ENCODE measurements around the gene HLA-DPA1.
"Not testable (repeated sequence)": the region's sequence is repeated elsewhere in the genome, so short reads cannot be mapped to it uniquely, and the experiment has no call there.

HLA-DPA1 gene

GRCh38 chr6:33073431-33073871 is at the start of gene HLA-DPA1:
Gene HLA-DPA1 (minus strand): TSS chr6:33073649.
- DNase-seq = peak; percentile 45

GRCh38 chr6:33123181-33123580 is 49.7 kb upstream of the HLA-DPA1 start:
- no peak for DNase-seq

- DNase-seq = no peak
Observed at GRCh38 chr6:33120001-33120400, 46.6 kb upstream of the HLA-DPA1 start.

GRCh38 chr6:33118525-33119123 is 45.2 kb upstream of the HLA-DPA1 start:
- peak; percentile 69 for DNase-seq

- DNase-seq = no peak
Observed at GRCh38 chr6:33117811-33118277, 44.4 kb upstream of the HLA-DPA1 start.

- DNase-seq = no peak
Observed at GRCh38 chr6:33116841-33117711, 43.6 kb upstream of the HLA-DPA1 start.

GRCh38 chr6:33116417-33116816 is 43.0 kb upstream of the HLA-DPA1 start:
- no peak for DNase-seq

- DNase-seq = no peak
Observed at GRCh38 chr6:33114406-33114805, 41.0 kb upstream of the HLA-DPA1 start.

- no peak for DNase-seq
Observed at GRCh38 chr6:33113755-33114154, 40.3 kb upstream of the HLA-DPA1 start.

GRCh38 chr6:33112148-33112547 is 38.7 kb upstream of the HLA-DPA1 start:
- DNase-seq = peak; percentile 37

- no peak for DNase-seq
Observed at GRCh38 chr6:33108307-33108706, 34.9 kb upstream of the HLA-DPA1 start.

- DNase-seq = no peak
Observed at GRCh38 chr6:33107641-33108040, 34.2 kb upstream of the HLA-DPA1 start.

GRCh38 chr6:33105916-33106871 is 32.7 kb upstream of the HLA-DPA1 start:
- no peak for DNase-seq

- DNase-seq = no peak
Observed at GRCh38 chr6:33105386-33105785, 31.9 kb upstream of the HLA-DPA1 start.

- no peak for DNase-seq
Observed at GRCh38 chr6:33104887-33105286, 31.4 kb upstream of the HLA-DPA1 start.

GRCh38 chr6:33103776-33104175 is 30.3 kb upstream of the HLA-DPA1 start:
- DNase-seq = no peak

GRCh38 chr6:33101121-33101737 is 27.8 kb upstream of the HLA-DPA1 start:
- DNase-seq = not testable (repeated sequence)

GRCh38 chr6:33095681-33096080 is 22.2 kb upstream of the HLA-DPA1 start:
- DNase-seq = no peak

GRCh38 chr6:33093855-33094254 is 20.4 kb upstream of the HLA-DPA1 start:
- DNase-seq = no peak

GRCh38 chr6:33092385-33092784 is 18.9 kb upstream of the HLA-DPA1 start:
- DNase-seq = no peak

GRCh38 chr6:33091957-33092356 is 18.5 kb upstream of the HLA-DPA1 start:
- peak; percentile 61 for DNase-seq

GRCh38 chr6:33088931-33089620 is 15.6 kb upstream of the HLA-DPA1 start:
- DNase-seq = no peak

All from RPMI8226 (cell line).